Measurements from ENCODE around the gene MRGPRD. TPM values are rescaled to one million over a fixed set of nuclear protein-coding genes. Genes with fewer than 3 reads are reported as not detected.

MRGPRD gene
- total RNA-seq, 1 experiment from 2014 or later, result not detected

- TF ChIP-seq POLR2A (IDR thresholded peaks at IDR 0.05; ENCODE audit: borderline replicate concordance, extremely low read depth, insufficient read depth, insufficient read length) (peak; percentile 65), CBX3 (IDR thresholded peaks at IDR 0.05; ENCODE audit: low read depth) (no peak), SRF (IDR thresholded peaks at IDR 0.05; ENCODE audit: low read depth) (no peak), ELF1 (IDR thresholded peaks at IDR 0.05; ENCODE audit: borderline replicate concordance, low read depth) (no peak), FOSL1 (IDR thresholded peaks at IDR 0.05; ENCODE audit: low read depth) (no peak), RAD21 (IDR thresholded peaks at IDR 0.05; ENCODE audit: low read depth) (no peak), REST (IDR thresholded peaks at IDR 0.05; ENCODE audit: low read depth) (no peak)
These were observed 30.3 kb upstream of the MRGPRD start (continued) for GRCh38 chr11:69010964-69011623.

GRCh38 chr11:69010361-69010891 lies 29.6 kb upstream of the MRGPRD start:
- ATAC-seq (peak; percentile 16), DNase-seq (ENCODE audit: low read depth, low spot score) (no peak)
- Histone ChIP-seq H3K27ac (ENCODE audit: low read depth, low read length) (peak overlapping the region; percentile 66), H3K9ac (ENCODE audit: low read length) (peak overlapping the region; percentile 69), H3K36me3 (ENCODE audit: control insufficient read depth in 1 of 2, insufficient read depth in 2 of 2, low read length in 2 of 2) (no peaks in the 10 kb centered on the region), H3K4me3 (replicated peaks in 1 of 2; ENCODE audit: low read depth in 1 of 2, low read length in 2 of 2) (peak overlapping the region; percentile 39 to 54), H2AFZ (ENCODE audit: low read depth, low read length, poor library complexity, severe bottlenecking) (no peak overlapping the region), H3K9me3 (ENCODE audit: control insufficient read depth in 1 of 2, insufficient read depth in 1 of 2, low read depth in 1 of 2, low read length in 2 of 2) (no peaks in the 10 kb centered on the region), H3K4me1 (ENCODE audit: control insufficient read depth in 1 of 2, insufficient read depth in 2 of 2, low read length in 2 of 2) (peaks cover 38 to 50% of the 10 kb centered on the region in 2 experiments), H3K27me3 (ENCODE audit: insufficient read depth, low read length) (no peaks in the 10 kb centered on the region), H3K4me2 (ENCODE audit: low read length) (peak overlapping the region; percentile 78), H4K20me1 (ENCODE audit: insufficient read depth) (no peaks in the 10 kb centered on the region), H3K79me2 (ENCODE audit: insufficient read depth, low read length) (no peaks in the 10 kb centered on the region), H3K9me2 (ENCODE audit: insufficient read depth) (no peaks in the 10 kb centered on the region)
- ChIA-PET RAD21 (ENCODE audit: low non-redundant PET in 1 of 2, low total read pairs in 2 of 2, uncharacterized antibody in 2 of 2, unreplicated experiment in 2 of 2) (no interaction called here), CTCF (interaction anchor here (1.2 to 1.4 kb wide), 3 partner anchors 9 to 55 kb away, joined by 5 to 6 read pairs (median 5); no protein-coding TSS in a partner anchor), POLR2A (interaction anchor here (1.4 to 2.1 kb wide), 2 partner anchors 25 to 34 kb away, joined by 5 to 8 read pairs; no protein-coding TSS in a partner anchor)
- intact Hi-C loops (cut with micrococcal nuclease), result no loop called here
- TF ChIP-seq RAD21 (IDR thresholded peaks at IDR 0.05; ENCODE audit: low read depth), result no peak
- no peak for TF ChIP-seq EZH2phosphoT487 (IDR thresholded peaks at IDR 0.05; ENCODE audit: borderline replicate concordance)
- no peak for TF ChIP-seq POLR2A (IDR thresholded peaks at IDR 0.05; ENCODE audit: borderline replicate concordance, extremely low read depth, insufficient read depth, insufficient read length)
- TF ChIP-seq MAX (IDR thresholded peaks at IDR 0.05), result no peak
- no TSS peak for BruUV-seq (replicated peaks)

Measured in HCT116 (cell line).